ENCODE measurements around the gene MEF2D.

GRCh38 chr1:156530006-156530405 lies 29.4 kb upstream of the MEF2D start:
- TF ChIP-seq, protein P1, sequence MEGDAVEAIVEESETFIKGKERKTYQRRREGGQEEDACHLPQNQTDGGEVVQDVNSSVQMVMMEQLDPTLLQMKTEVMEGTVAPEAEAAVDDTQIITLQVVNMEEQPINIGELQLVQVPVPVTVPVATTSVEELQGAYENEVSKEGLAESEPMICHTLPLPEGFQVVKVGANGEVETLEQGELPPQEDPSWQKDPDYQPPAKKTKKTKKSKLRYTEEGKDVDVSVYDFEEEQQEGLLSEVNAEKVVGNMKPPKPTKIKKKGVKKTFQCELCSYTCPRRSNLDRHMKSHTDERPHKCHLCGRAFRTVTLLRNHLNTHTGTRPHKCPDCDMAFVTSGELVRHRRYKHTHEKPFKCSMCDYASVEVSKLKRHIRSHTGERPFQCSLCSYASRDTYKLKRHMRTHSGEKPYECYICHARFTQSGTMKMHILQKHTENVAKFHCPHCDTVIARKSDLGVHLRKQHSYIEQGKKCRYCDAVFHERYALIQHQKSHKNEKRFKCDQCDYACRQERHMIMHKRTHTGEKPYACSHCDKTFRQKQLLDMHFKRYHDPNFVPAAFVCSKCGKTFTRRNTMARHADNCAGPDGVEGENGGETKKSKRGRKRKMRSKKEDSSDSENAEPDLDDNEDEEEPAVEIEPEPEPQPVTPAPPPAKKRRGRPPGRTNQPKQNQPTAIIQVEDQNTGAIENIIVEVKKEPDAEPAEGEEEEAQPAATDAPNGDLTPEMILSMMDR (IDR thresholded peaks at IDR 0.05) = no peak
- TF ChIP-seq POLR2A (IDR thresholded peaks at IDR 0.05) (no peak), POLR2AphosphoS5 (IDR thresholded peaks at IDR 0.05) (no peak)
